ENCODE results near the gene UTP11. TPM values are rescaled to one million over a fixed set of nuclear protein-coding genes. Genes with fewer than 3 reads are reported as not detected.

UTP11 gene
- total RNA-seq, 1 donor: 55.7 TPM

- H3K4me3 ChIP-seq (ENCODE audit: low read depth, low read length): peak overlapping the region; percentile 8
- DNase-seq (ENCODE audit: low read depth): no peak
- TF ChIP-seq, protein P1, sequence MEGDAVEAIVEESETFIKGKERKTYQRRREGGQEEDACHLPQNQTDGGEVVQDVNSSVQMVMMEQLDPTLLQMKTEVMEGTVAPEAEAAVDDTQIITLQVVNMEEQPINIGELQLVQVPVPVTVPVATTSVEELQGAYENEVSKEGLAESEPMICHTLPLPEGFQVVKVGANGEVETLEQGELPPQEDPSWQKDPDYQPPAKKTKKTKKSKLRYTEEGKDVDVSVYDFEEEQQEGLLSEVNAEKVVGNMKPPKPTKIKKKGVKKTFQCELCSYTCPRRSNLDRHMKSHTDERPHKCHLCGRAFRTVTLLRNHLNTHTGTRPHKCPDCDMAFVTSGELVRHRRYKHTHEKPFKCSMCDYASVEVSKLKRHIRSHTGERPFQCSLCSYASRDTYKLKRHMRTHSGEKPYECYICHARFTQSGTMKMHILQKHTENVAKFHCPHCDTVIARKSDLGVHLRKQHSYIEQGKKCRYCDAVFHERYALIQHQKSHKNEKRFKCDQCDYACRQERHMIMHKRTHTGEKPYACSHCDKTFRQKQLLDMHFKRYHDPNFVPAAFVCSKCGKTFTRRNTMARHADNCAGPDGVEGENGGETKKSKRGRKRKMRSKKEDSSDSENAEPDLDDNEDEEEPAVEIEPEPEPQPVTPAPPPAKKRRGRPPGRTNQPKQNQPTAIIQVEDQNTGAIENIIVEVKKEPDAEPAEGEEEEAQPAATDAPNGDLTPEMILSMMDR (IDR thresholded peaks at IDR 0.05; ENCODE audit: insufficient read depth, low read depth, low read length): peak; percentile 12
Measured at GRCh38 chr1:38014171-38014570, 1.6 kb downstream of the UTP11 start.

GRCh38 chr1:38014724-38015424, 2.3 kb downstream of the UTP11 start:
- no peak overlapping the region for H3K4me3 ChIP-seq (ENCODE audit: low read depth, low read length)
- DNase-seq (ENCODE audit: low read depth): no peak
- TF ChIP-seq, protein P1 (IDR thresholded peaks at IDR 0.05; ENCODE audit: insufficient read depth, low read depth, low read length): no peak

DNA sequence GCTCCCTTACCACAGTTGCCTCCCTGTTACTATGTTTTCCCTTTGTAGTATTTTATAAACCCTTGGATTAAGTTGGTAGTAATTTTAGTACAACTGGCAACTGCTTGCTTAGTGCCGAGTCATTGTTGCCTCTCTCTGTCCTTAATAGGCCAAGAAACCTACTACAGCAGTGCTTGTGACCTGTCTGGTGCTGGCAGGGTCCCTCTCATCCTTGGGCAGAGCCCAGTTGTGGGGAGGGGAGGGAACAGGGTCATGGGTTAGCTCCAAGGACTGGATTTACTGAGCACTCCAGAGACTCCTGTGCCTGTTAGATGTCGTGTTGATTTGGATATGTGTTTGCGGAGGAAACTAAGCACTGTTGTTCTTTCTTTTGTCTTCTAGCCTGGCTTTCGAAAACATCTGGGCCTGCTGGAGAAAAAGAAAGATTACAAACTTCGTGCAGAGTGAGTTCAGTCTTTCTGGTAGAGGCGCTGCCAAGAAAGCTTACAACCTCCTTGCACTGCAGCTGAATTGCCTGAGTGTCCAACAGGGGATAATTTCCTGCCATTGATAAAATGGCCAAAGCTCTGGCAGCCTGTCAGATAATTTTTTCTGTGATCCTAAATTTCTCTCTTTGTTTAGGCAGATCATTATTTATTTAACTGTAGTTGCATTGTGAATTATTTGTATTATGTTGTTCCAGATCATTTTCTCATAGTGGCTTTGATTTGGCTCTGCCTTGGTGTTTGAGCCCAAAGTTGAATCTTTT, 3.6 kb downstream of the UTP11 start:
- H3K4me3 ChIP-seq (ENCODE audit: low read depth, low read length): no peak overlapping the region
- TF ChIP-seq, protein P1 (IDR thresholded peaks at IDR 0.05; ENCODE audit: insufficient read depth, low read depth, low read length): no peak

DNA sequence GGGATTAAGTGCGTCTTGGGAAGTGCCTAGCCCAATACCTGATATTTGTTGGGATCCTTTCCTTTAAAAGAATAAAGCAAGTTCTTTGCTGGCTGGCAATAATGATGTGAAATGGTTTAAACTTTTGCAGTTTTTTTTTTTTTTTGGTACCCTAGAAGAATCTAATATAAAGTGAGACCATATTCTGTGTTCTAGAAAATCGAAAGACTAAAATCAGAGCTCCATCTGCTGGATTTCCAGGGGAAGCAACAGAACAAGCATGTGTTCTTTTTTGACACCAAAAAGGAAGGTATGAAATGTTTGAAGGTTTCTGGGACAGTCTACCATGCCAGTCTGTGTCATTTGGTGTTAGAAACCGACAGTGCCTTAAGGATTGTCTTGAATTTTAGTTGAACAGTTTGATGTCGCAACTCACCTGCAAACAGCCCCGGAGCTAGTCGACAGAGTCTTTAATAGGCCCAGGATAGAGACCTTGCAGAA, 6.4 kb downstream of the UTP11 start:
- DNase-seq (ENCODE audit: low read depth): peak; percentile 51
- TF ChIP-seq, protein P1 (IDR thresholded peaks at IDR 0.05; ENCODE audit: insufficient read depth, low read depth, low read length): peak; percentile 69
- H3K4me3 ChIP-seq (ENCODE audit: low read depth, low read length): no peak overlapping the region

More for the DNA sequence above, 3.6 kb downstream of the UTP11 start:
- peak; percentile 29 for DNase-seq (ENCODE audit: low read depth)

DNA sequence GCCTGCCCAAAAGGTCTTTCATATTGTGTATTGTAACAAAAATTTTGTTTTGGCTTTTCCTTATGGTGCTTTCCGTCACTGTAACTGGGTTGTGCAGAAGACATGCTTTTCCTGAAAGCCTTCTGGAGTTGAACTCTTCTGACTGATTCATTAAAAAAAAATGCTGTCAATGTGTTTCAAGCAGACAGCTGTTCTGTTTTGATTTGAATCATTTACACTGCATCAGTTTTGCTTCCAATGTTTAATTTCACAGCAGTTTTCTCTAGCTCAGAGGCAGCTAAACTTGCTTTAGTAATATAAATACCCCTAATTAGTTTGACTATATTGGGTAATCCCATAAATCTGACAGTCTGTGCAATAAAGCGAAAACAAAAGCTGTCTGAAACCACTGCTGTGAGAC, 7.9 kb downstream of the UTP11 start:
- peak; percentile 47 for DNase-seq (ENCODE audit: low read depth)
- TF ChIP-seq, protein P1 (IDR thresholded peaks at IDR 0.05; ENCODE audit: insufficient read depth, low read depth, low read length): no peak
- H3K4me3 ChIP-seq (ENCODE audit: low read depth, low read length): no peak overlapping the region

GRCh38 chr1:38021969-38022368, 9.4 kb downstream of the UTP11 start:
- H3K4me3 ChIP-seq (ENCODE audit: low read depth, low read length): no peak overlapping the region
- DNase-seq (ENCODE audit: low read depth): no peak
- TF ChIP-seq, protein P1 (IDR thresholded peaks at IDR 0.05; ENCODE audit: insufficient read depth, low read depth, low read length): no peak
